Right hindlimb (tissue), 1 donor: ENCODE results near the gene ARFRP1.

Experiments used
- DNase-seq: peaks from one replicate; pipeline ENCODE4 v3.0.0-alpha.2; 2018

Gene ARFRP1

GRCh38 chr20:63707558-63708300, at the start of gene ARFRP1, which contains the start of gene ZGPAT:
Gene ARFRP1 (minus strand): TSS chr20:63707976. CDS start chr20:63707091, 885 bp downstream.
Gene ZGPAT (plus strand): TSS chr20:63708039. CDS start chr20:63708581, 542 bp downstream.
- DNase-seq, result peak; percentile 90

- DNase-seq, result no peak
Observed at GRCh38 chr20:63756648-63756991, 48.8 kb upstream of the ARFRP1 start.

GRCh38 chr20:63755933-63756647, 48.3 kb upstream of the ARFRP1 start:
- no peak for DNase-seq

GRCh38 chr20:63754008-63754407, 46.2 kb upstream of the ARFRP1 start:
- DNase-seq, result no peak

GRCh38 chr20:63753381-63753780, 45.6 kb upstream of the ARFRP1 start:
- no peak for DNase-seq

GRCh38 chr20:63752411-63753101, 44.8 kb upstream of the ARFRP1 start:
- DNase-seq, result no peak

- peak; percentile 35 for DNase-seq
Observed at GRCh38 chr20:63751471-63752271, 43.9 kb upstream of the ARFRP1 start.

GRCh38 chr20:63750807-63751470, 43.2 kb upstream of the ARFRP1 start:
- DNase-seq, result peak; percentile 17

GRCh38 chr20:63749597-63750508, 42.1 kb upstream of the ARFRP1 start:
- DNase-seq, result peak; percentile 30

GRCh38 chr20:63748934-63749270, 41.1 kb upstream of the ARFRP1 start:
- DNase-seq, result no peak

GRCh38 chr20:63748070-63748933, 40.5 kb upstream of the ARFRP1 start:
- peak; percentile 34 for DNase-seq

GRCh38 chr20:63747622-63748069, 39.9 kb upstream of the ARFRP1 start:
- peak; percentile 22 for DNase-seq

GRCh38 chr20:63746751-63747315, 39.1 kb upstream of the ARFRP1 start:
- peak; percentile 17 for DNase-seq

GRCh38 chr20:63745961-63746731, 38.4 kb upstream of the ARFRP1 start:
- peak; percentile 22 for DNase-seq

- no peak for DNase-seq
Observed at GRCh38 chr20:63745424-63745805, 37.6 kb upstream of the ARFRP1 start.

GRCh38 chr20:63744574-63745423, 37.0 kb upstream of the ARFRP1 start:
- DNase-seq, result peak; percentile 30

- DNase-seq, result no peak
Observed at GRCh38 chr20:63744158-63744557, 36.4 kb upstream of the ARFRP1 start.
